Panc1 (cell line): Measurements from ENCODE around the gene ST8SIA1. TPM values are rescaled to one million over a fixed set of nuclear protein-coding genes. Genes with fewer than 3 reads are reported as not detected.
"Not testable (repeated sequence)": the region's sequence is repeated elsewhere in the genome, so short reads cannot be mapped to it uniquely, and the experiment has no call there.

ENCODE experiments used
- ATAC-seq: fragments of 200-7000 bp; cut with Tn5 transposase; 2 replicates; pipeline ENCODE4 v1.9.1; 2020; ENCODE audit warnings: mild to moderate bottlenecking, moderate library complexity
- BruUV-seq: library from RNA; stranded (reverse); fragments of 400-500 nt; replicated peaks from 2 replicates; lab custom pipeline; 2021; lab: Mats Ljungman, UMichigan
- CTCF ChIA-PET: fragments of 300-600 bp; sonication (Branson Sonifier 250); formaldehyde crosslinking; loops from one replicate; lab custom pipeline; 2022; ENCODE audit warnings: antibody characterized with exemption; lab: Charles Lee
- POLR2A ChIA-PET: fragments of 300-600 bp; sonication (Branson Sonifier 250); formaldehyde crosslinking; loops from one replicate; lab custom pipeline; 2022; ENCODE audit warnings: antibody characterized with exemption; lab: Charles Lee
- DNase-seq: peaks from one replicate; pipeline ENCODE4 v3.0.0-alpha.2; 2010; ENCODE audit warnings: low read depth, low spot score
- H3K27ac ChIP-seq: 2 replicates; pipeline ENCODE4 v1.5.1; 2011; ENCODE audit warnings: mild to moderate bottlenecking, low read length, inconsistent platforms
- H3K27me3 ChIP-seq: fragments of 200-500 bp; sonication (Bioruptor generic); 2 replicates; pipeline ENCODE4 v1.6.0; 2014; ENCODE audit warnings: low read length, inconsistent platforms; ENCODE audit not compliant: control insufficient read depth, insufficient read depth
- H3K36me3 ChIP-seq: fragments of 200-500 bp; sonication (Bioruptor generic); 2 replicates; pipeline ENCODE4 v1.5.1; 2014; ENCODE audit warnings: inconsistent platforms, mild to moderate bottlenecking, low read length, moderate library complexity; ENCODE audit not compliant: control insufficient read depth, insufficient read depth
- H3K4me1 ChIP-seq: 2 replicates; pipeline ENCODE4 v1.5.1; 2011; ENCODE audit warnings: inconsistent platforms, mild to moderate bottlenecking, low read length, moderate library complexity; ENCODE audit not compliant: control insufficient read depth, insufficient read depth
- H3K4me3 ChIP-seq, 2 experiments: 2 replicates each; pipeline ENCODE4 v1.5.1; 2011 to 2012; ENCODE audit warnings: low read depth in 2 of 2, low read length in 2 of 2, mild to moderate bottlenecking in 2 of 2, inconsistent platforms in 1 of 2, moderate library complexity in 1 of 2
- H3K9me3 ChIP-seq: fragments of 200-500 bp; sonication (Bioruptor generic); 2 replicates; pipeline ENCODE4 v1.5.1; 2014; ENCODE audit warnings: low read depth, mild to moderate bottlenecking, inconsistent platforms, low read length, moderate library complexity; ENCODE audit not compliant: control insufficient read depth, insufficient read depth
- CTCF ChIP-seq: fragments of 450-650 bp; IDR thresholded peaks from 2 replicates; pipeline ENCODE4 v1.5.1; 2017; ENCODE audit warnings: mild to moderate bottlenecking
- POLR2AphosphoS5 ChIP-seq: IDR thresholded peaks from 2 replicates; pipeline ENCODE4 v1.6.1; 2012; ENCODE audit warnings: mild to moderate bottlenecking, low read depth, low read length, moderate library complexity
- SIN3A ChIP-seq: IDR thresholded peaks from 2 replicates; pipeline ENCODE4 v1.6.1; 2012; ENCODE audit warnings: low read depth, mild to moderate bottlenecking, low read length, moderate library complexity, borderline replicate concordance; ENCODE audit not compliant: insufficient read depth
- TCF7L2 ChIP-seq: IDR thresholded peaks from 2 replicates; pipeline ENCODE4 v1.6.1; 2011; ENCODE audit warnings: mild to moderate bottlenecking, low read depth, low read length, inconsistent platforms
- in situ Hi-C: cut with HindIII; loops from 2 replicates; pipeline ENCODE4 v1.10.0; 2016; ENCODE audit warnings: low sequenced_read_pairs, low pct_unique_long_range_greater_than_20kb
- intact Hi-C: fragments of 100-400 bp; cut with micrococcal nuclease; formaldehyde crosslinking; loops from one replicate; pipeline ENCODE4 v1.10.0; 2022; ENCODE audit not compliant: unreplicated experiment
- total RNA-seq: library from RNA; stranded (reverse); gene quantifications from one replicate; pipeline ENCODE4 v1.2.1, GENCODE V29; 2021; ENCODE audit not compliant: unreplicated experiment
- TF ChIP-seq, protein P1 (sequence below), 2 experiments: IDR thresholded peaks; 2 replicates each; pipeline ENCODE4 v1.6.1; 2011 to 2012; ENCODE audit warnings: low read depth in 2 of 2, control low read depth in 1 of 2, low read length in 1 of 2, mild to moderate bottlenecking in 1 of 2, moderate library complexity in 1 of 2; ENCODE audit not compliant: insufficient read depth in 1 of 2

Gene ST8SIA1
- total RNA-seq, 1 experiment from 2014 or later: 0.13 TPM

- CTCF ChIA-PET: interaction anchor here (0.6 kb wide), 1 partner anchor 17 kb away, joined by 11 read pairs; no protein-coding TSS in a partner anchor
- Histone ChIP-seq H3K36me3 (no peaks in the 10 kb centered on the region), H3K4me3 (no peak overlapping the region), H3K27ac (no peak overlapping the region), H3K4me1 (no peaks in the 10 kb centered on the region), H3K9me3 (no peaks in the 10 kb centered on the region), H3K27me3 (no peaks in the 10 kb centered on the region)
- TF ChIP-seq CTCF (no peak), POLR2AphosphoS5 (no peak), TCF7L2 (no peak), SIN3A (no peak)
- TF ChIP-seq, protein P1, sequence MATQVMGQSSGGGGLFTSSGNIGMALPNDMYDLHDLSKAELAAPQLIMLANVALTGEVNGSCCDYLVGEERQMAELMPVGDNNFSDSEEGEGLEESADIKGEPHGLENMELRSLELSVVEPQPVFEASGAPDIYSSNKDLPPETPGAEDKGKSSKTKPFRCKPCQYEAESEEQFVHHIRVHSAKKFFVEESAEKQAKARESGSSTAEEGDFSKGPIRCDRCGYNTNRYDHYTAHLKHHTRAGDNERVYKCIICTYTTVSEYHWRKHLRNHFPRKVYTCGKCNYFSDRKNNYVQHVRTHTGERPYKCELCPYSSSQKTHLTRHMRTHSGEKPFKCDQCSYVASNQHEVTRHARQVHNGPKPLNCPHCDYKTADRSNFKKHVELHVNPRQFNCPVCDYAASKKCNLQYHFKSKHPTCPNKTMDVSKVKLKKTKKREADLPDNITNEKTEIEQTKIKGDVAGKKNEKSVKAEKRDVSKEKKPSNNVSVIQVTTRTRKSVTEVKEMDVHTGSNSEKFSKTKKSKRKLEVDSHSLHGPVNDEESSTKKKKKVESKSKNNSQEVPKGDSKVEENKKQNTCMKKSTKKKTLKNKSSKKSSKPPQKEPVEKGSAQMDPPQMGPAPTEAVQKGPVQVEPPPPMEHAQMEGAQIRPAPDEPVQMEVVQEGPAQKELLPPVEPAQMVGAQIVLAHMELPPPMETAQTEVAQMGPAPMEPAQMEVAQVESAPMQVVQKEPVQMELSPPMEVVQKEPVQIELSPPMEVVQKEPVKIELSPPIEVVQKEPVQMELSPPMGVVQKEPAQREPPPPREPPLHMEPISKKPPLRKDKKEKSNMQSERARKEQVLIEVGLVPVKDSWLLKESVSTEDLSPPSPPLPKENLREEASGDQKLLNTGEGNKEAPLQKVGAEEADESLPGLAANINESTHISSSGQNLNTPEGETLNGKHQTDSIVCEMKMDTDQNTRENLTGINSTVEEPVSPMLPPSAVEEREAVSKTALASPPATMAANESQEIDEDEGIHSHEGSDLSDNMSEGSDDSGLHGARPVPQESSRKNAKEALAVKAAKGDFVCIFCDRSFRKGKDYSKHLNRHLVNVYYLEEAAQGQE (IDR thresholded peaks at IDR 0.05; ENCODE audit: insufficient read depth in 1 of 2, low read depth in 2 of 2, low read length in 1 of 2): no peak
- BruUV-seq: no TSS peak
- intact Hi-C loops (no loop called here), in situ Hi-C loops (no loop called here)
- ATAC-seq (no peak), DNase-seq (no peak)
- POLR2A ChIA-PET: no interaction called here
Observed at GRCh38 chr12:22377731-22378496, 43.4 kb upstream of the ST8SIA1 start.

GRCh38 chr12:22376596-22377150 lies 42.2 kb upstream of the ST8SIA1 start:
- CTCF ChIA-PET: interaction anchor here (0.6 kb wide), 1 partner anchor 14 kb away, joined by 5 read pairs; no protein-coding TSS in a partner anchor
- intact Hi-C loops, in situ Hi-C loops: not testable (repeated sequence)

DNA sequence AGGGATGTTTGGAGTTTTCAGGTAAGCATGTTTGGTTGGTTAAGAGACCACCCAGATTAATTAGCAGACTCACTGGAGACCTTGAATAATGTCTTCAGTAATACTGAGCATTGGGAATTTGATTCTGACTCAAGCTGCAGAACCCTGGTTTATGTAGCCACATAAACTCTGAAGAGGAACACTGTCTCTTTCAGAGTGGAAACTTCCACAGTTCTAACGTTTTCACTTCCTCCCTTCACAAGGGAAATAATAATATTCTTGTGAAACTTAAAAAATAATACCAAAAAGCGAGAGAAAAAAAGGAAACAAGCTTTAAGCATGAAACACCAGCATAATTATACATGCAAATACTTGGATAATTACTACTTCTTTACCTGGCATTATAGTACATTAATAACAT lies 40.0 kb upstream of the ST8SIA1 start:
- intact Hi-C loops (no loop called here), in situ Hi-C loops (no loop called here)
- H3K27me3 ChIP-seq: no peaks in the 10 kb centered on the region
- no peak for DNase-seq
- no peaks in the 10 kb centered on the region for H3K4me1 ChIP-seq
- CTCF ChIA-PET: no interaction called here
- TF ChIP-seq CTCF: no peak
- no peak for TF ChIP-seq POLR2AphosphoS5
- TF ChIP-seq TCF7L2: no peak
- TF ChIP-seq, protein P1 (IDR thresholded peaks at IDR 0.05; ENCODE audit: insufficient read depth in 1 of 2, low read depth in 2 of 2, low read length in 1 of 2): no peak
- TF ChIP-seq SIN3A: no peak
- no TSS peak for BruUV-seq
- H3K27ac ChIP-seq: no peak overlapping the region
- no peak for ATAC-seq
- POLR2A ChIA-PET: no interaction called here
- H3K4me3 ChIP-seq: no peak overlapping the region
- no peaks in the 10 kb centered on the region for H3K9me3 ChIP-seq
- no peaks in the 10 kb centered on the region for H3K36me3 ChIP-seq

More at GRCh38 chr12:22376596-22377150, 42.2 kb upstream of the ST8SIA1 start:
- H3K4me3 ChIP-seq, BruUV-seq, H3K4me1 ChIP-seq, ATAC-seq, H3K36me3 ChIP-seq, H3K9me3 ChIP-seq, H3K27ac ChIP-seq, DNase-seq, POLR2A ChIA-PET, H3K27me3 ChIP-seq: not testable (repeated sequence)
